CD4-positive, alpha-beta T cell (primary cell): ENCODE measurements around the gene PDXK. TPM values are rescaled to one million over a fixed set of nuclear protein-coding genes. Genes with fewer than 3 reads are reported as not detected.
"Not testable (repeated sequence)": the region's sequence is repeated elsewhere in the genome, so short reads cannot be mapped to it uniquely, and the experiment has no call there.

Experiments
- ATAC-seq: fragments of 200-7000 bp; cut with Tn5 transposase; one replicate; pipeline ENCODE4 v1.10.0; 2022; ENCODE audit warnings: mild to moderate bottlenecking; ENCODE audit not compliant: poor library complexity
- CTCF ChIA-PET: fragments of 350-600 bp; sonication (Branson Sonifier 250); formaldehyde crosslinking; loops from one replicate; lab custom pipeline; 2021; ENCODE audit warnings: antibody characterized with exemption, inconsistent platforms; lab: Charles Lee
- POLR2A ChIA-PET: fragments of 350-600 bp; sonication (Branson Sonifier 250); formaldehyde crosslinking; loops from one replicate; lab custom pipeline; 2021; ENCODE audit warnings: antibody characterized with exemption, inconsistent platforms; lab: Charles Lee
- DNase-seq, 14 experiments: peaks; one replicate each; pipeline ENCODE4 v3.0.0-alpha.2; 2013 to 2020; ENCODE audit warnings: mixed read lengths in 2 of 14
- H3K27ac ChIP-seq, 2 donors: one replicate each; pipeline versions ENCODE4 v1.5.1 to v1.7.0; 2013; ENCODE audit warnings: low read length in 2 of 2, low read depth in 1 of 2, mild to moderate bottlenecking in 1 of 2
- H3K27me3 ChIP-seq, 2 experiments: 1 replicate in 1 of 2; 2 replicates in 1 of 2; pipeline versions ENCODE4 v1.6.1 to v1.7.0; 2013; ENCODE audit warnings: low read length in 2 of 2, control low read depth in 1 of 2, mild to moderate bottlenecking in 1 of 2, moderate library complexity in 1 of 2; ENCODE audit not compliant: insufficient read depth in 2 of 2, control insufficient read depth in 1 of 2
- H3K36me3 ChIP-seq: one replicate; pipeline ENCODE4 v1.6.1; 2013; ENCODE audit warnings: low read length, control low read depth; ENCODE audit not compliant: insufficient read depth
- H3K4me1 ChIP-seq: one replicate; pipeline ENCODE4 v1.6.1; 2013; ENCODE audit warnings: low read length, control low read depth; ENCODE audit not compliant: insufficient read depth
- H3K4me3 ChIP-seq: one replicate; pipeline ENCODE4 v1.5.1; 2013; ENCODE audit warnings: mild to moderate bottlenecking, low read length, moderate library complexity
- H3K9me3 ChIP-seq, 2 experiments: 1 replicate in 1 of 2; 2 replicates in 1 of 2; pipeline versions ENCODE4 v1.6.1 to v1.7.0; 2013; ENCODE audit warnings: low read length in 2 of 2, mild to moderate bottlenecking in 2 of 2, control low read depth in 1 of 2, moderate library complexity in 1 of 2; ENCODE audit not compliant: control insufficient read depth in 1 of 2, insufficient read depth in 1 of 2
- H3K27ac Mint-ChIP-seq: one replicate; pipeline ENCODE4 v1.8.0; 2020; ENCODE audit warnings: mixed read lengths
- H3K27me3 Mint-ChIP-seq: one replicate; pipeline ENCODE4 v1.8.0; 2021; ENCODE audit warnings: mixed read lengths
- H3K36me3 Mint-ChIP-seq: one replicate; pipeline ENCODE4 v1.8.0; 2021; ENCODE audit warnings: low read depth, mixed read lengths
- H3K4me1 Mint-ChIP-seq: one replicate; pipeline ENCODE4 v1.8.0; 2021; ENCODE audit warnings: low read depth, mixed read lengths
- H3K4me3 Mint-ChIP-seq: one replicate; pipeline ENCODE4 v1.8.0; 2020; ENCODE audit warnings: mild to moderate bottlenecking, mixed read lengths
- H3K9me3 Mint-ChIP-seq: one replicate; pipeline ENCODE4 v1.8.0; 2020; ENCODE audit warnings: mixed read lengths
- intact Hi-C, 2 experiments: fragments of 100-400 bp; cut with DNase I in 1 of 2; cut with micrococcal nuclease in 1 of 2; formaldehyde crosslinking; loops; one replicate each; pipeline versions ENCODE4 v1.15.1 to v1.9.0; 2023 to 2025; cut with DNase I, micrococcal nuclease
- total RNA-seq, 174 experiments: library from RNA in 2 of 174; stranded (reverse) in 2 of 174; gene quantifications; one replicate each; pipeline ENCODE4 v1.2.3 and lab custom pipeline; 2021 to 2026
- TF ChIP-seq, protein P1 (sequence below): fragments of 200-600 bp; IDR thresholded peaks from one replicate; pipeline ENCODE4 v1.8.0; 2022; ENCODE audit warnings: antibody characterized with exemption, mild to moderate bottlenecking

The PDXK gene
- total RNA-seq, 2 experiments from 2014 or later, result 74.8 to 77.0 TPM

GRCh38 chr21:43707462-43707861 is 11.5 kb upstream of the PDXK start:
- H3K4me1 Mint-ChIP-seq, result peaks cover 5% of the 10 kb centered on the region

DNA sequence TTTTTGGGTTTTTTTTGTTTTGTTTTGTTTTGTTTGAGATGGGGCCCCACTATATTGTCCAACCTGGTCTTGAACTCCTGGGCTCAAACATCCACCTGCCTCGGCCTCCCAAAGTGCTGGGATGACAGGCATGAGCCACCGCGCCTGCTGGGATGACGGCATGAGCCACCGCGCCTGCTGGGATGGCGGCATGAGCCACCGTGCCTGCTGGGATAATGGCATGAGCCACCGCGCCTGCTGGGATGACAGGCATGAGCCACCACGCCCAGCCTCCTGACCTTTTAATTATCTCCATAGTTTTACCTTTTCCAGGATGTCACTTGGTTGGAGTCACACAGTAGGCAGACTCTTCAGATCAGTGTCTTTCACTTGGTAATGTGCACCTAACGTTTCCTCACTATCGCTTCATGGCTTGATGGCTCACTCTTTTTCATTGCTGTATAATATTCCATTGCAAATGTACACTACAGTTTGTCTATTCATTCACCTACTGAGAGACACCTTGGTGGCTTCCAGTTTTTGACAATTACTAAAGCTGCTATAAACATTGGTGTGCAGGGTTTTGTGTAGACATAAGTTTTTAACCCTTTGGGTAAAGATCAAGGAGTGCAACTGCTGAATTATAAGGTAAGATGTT is 10.1 kb upstream of the PDXK start:
- ChIA-PET POLR2A (no interaction called here), CTCF (no interaction called here)
- intact Hi-C loops, result no loop called here
- H3K4me1 Mint-ChIP-seq, result no peaks in the 10 kb centered on the region
- H3K4me3 ChIP-seq, result no peak overlapping the region
- TF ChIP-seq, protein P1, sequence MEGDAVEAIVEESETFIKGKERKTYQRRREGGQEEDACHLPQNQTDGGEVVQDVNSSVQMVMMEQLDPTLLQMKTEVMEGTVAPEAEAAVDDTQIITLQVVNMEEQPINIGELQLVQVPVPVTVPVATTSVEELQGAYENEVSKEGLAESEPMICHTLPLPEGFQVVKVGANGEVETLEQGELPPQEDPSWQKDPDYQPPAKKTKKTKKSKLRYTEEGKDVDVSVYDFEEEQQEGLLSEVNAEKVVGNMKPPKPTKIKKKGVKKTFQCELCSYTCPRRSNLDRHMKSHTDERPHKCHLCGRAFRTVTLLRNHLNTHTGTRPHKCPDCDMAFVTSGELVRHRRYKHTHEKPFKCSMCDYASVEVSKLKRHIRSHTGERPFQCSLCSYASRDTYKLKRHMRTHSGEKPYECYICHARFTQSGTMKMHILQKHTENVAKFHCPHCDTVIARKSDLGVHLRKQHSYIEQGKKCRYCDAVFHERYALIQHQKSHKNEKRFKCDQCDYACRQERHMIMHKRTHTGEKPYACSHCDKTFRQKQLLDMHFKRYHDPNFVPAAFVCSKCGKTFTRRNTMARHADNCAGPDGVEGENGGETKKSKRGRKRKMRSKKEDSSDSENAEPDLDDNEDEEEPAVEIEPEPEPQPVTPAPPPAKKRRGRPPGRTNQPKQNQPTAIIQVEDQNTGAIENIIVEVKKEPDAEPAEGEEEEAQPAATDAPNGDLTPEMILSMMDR, result no peak
- H3K9me3 Mint-ChIP-seq, result no peaks in the 10 kb centered on the region
- no peaks in the 10 kb centered on the region for H3K36me3 Mint-ChIP-seq
- no peaks in the 10 kb centered on the region for H3K27me3 Mint-ChIP-seq
- peaks cover 8% of the 10 kb centered on the region for H3K4me1 ChIP-seq
- no peak overlapping the region for H3K4me3 Mint-ChIP-seq
- H3K9me3 ChIP-seq, result no peaks in the 10 kb centered on the region
- no peak overlapping the region for H3K27ac ChIP-seq
- no peak overlapping the region for H3K27ac Mint-ChIP-seq
- H3K36me3 ChIP-seq, result no peaks in the 10 kb centered on the region
- ATAC-seq, result no peak
- DNase-seq, result no peak
- no peaks in the 10 kb centered on the region for H3K27me3 ChIP-seq

More at GRCh38 chr21:43707462-43707861, 11.5 kb upstream of the PDXK start:
- H3K4me1 ChIP-seq, result peaks cover 17% of the 10 kb centered on the region
- intact Hi-C loops, result no loop called here
- H3K27ac Mint-ChIP-seq, result no peak overlapping the region
- H3K4me3 Mint-ChIP-seq, result no peak overlapping the region
- H3K27ac ChIP-seq, result no peak overlapping the region
- ChIA-PET CTCF (no interaction called here), POLR2A (no interaction called here)
- TF ChIP-seq, protein P1, result no peak
- no peaks in the 10 kb centered on the region for H3K9me3 Mint-ChIP-seq
- no peaks in the 10 kb centered on the region for H3K36me3 Mint-ChIP-seq
- ATAC-seq (no peak), DNase-seq (no peak)
- no peaks in the 10 kb centered on the region for H3K27me3 ChIP-seq
- no peaks in the 10 kb centered on the region for H3K9me3 ChIP-seq
- H3K4me3 ChIP-seq, result no peak overlapping the region
- H3K36me3 ChIP-seq, result no peaks in the 10 kb centered on the region
- no peaks in the 10 kb centered on the region for H3K27me3 Mint-ChIP-seq

GRCh38 chr21:43712268-43712942 is 6.5 kb upstream of the PDXK start:
- Mint-ChIP-seq H3K9me3 (no peaks in the 10 kb centered on the region), H3K36me3 (no peaks in the 10 kb centered on the region), H3K27me3 (no peaks in the 10 kb centered on the region), H3K4me1 (no peaks in the 10 kb centered on the region), H3K27ac (no peak overlapping the region), H3K4me3 (no peak overlapping the region)
- POLR2A ChIA-PET, result no interaction called here
- no peaks in the 10 kb centered on the region for H3K36me3 ChIP-seq
- TF ChIP-seq, protein P1, result no peak
- no peak overlapping the region for H3K27ac ChIP-seq
- CTCF ChIA-PET, result no interaction called here
- no peaks in the 10 kb centered on the region for H3K9me3 ChIP-seq
- intact Hi-C loops, result no loop called here
- DNase-seq, result no peak
- no peak for ATAC-seq
- no peaks in the 10 kb centered on the region for H3K27me3 ChIP-seq
- no peak overlapping the region for H3K4me3 ChIP-seq
- H3K4me1 ChIP-seq, result no peaks in the 10 kb centered on the region

GRCh38 chr21:43713123-43713522 is 5.8 kb upstream of the PDXK start:
- H3K9me3 Mint-ChIP-seq, H3K9me3 ChIP-seq, DNase-seq, H3K36me3 Mint-ChIP-seq, ATAC-seq, H3K27me3 Mint-ChIP-seq, H3K4me3 ChIP-seq, H3K27ac ChIP-seq, CTCF ChIA-PET, H3K4me1 Mint-ChIP-seq, H3K4me1 ChIP-seq, H3K27ac Mint-ChIP-seq, H3K4me3 Mint-ChIP-seq, H3K36me3 ChIP-seq, H3K27me3 ChIP-seq, intact Hi-C loops: not testable (repeated sequence)
- POLR2A ChIA-PET, result interaction anchor here (0.7 to 1.0 kb wide), 2 partner anchors 15 to 53 kb away, joined by 3 to 4 read pairs; no protein-coding TSS in a partner anchor
